OCI-LY3 (cell line): ENCODE results near the gene EXO5.

Experiments used
- CTCF ChIP-seq: fragments of 200-600, 300-600 bp; sonication (generic); IDR thresholded peaks from 2 replicates; pipeline ENCODE4 v1.5.1; 2014; ENCODE audit warnings: antibody characterized with exemption, low read length, low read depth
- EZH2phosphoT487 ChIP-seq: fragments of 200-600 bp; shearing (Covaris generic); IDR thresholded peaks from 2 replicates; pipeline ENCODE4 v1.6.1; 2018; ENCODE audit warnings: antibody characterized with exemption, mixed run types, low read depth

GRCh38 chr1:40531381-40532061 lies 23.0 kb downstream of the EXO5 start, which contains the start of gene ZNF684:
- TF ChIP-seq CTCF (no peak), EZH2phosphoT487 (no peak)
